GM19023 (cell line): Measurements from ENCODE around the gene TAOK1.

Experiments used
- ATAC-seq: cut with Tn5 transposase; IDR thresholded peaks from one replicate; pipeline ENCODE4 v1.9.1; 2021; ENCODE audit warnings: mild to moderate bottlenecking, moderate library complexity; ENCODE audit not compliant: unreplicated experiment

The TAOK1 gene

DNA sequence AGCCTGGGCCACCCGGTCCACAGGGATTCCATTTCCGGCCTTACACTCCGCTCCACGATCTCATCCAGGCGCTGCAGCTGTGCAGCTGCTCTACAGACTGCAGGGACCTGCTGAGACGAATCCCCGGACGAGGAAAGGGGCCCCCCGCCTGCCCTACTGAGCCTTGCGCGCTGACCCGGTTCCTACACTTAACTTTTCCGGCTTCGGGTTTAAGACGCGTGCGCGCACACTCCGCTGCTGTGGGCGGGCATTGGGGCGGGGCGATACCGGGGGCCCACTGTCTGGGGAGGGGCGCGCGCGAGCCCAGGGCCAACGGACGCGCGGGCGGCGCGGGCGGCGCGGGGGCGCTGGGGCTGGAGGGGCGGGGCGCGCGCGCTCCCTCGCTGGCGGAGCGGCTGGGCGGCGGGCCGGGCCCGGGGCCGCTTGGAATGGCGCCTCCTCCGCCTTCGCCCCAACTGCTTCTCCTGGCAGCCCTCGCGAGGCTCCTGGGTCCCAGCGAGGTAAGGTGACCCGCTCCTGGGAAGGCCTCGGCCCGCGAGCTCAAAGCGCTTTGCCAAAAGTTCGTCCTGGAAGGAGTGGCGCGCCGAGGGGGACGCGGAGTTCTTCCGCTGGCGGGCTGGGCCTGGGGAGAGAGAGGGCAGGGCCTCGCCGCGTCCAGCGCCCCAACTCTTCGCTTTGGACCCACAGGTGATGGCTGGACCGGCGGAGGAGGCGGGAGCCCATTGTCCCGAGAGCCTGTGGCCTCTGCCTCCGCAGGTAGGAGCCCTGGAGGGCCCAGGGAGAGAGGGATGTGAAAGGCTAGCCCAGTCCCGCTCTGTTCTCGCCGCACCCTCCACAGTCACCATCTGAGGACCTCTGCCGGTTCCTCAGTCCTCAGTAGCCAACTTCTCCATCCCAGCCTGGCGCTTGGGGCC, 178.4 kb downstream of the TAOK1 start, which contains the start of gene TP53I13:
TSS of gene TP53I13 (plus strand) at position 371 of the 914 bp plus-strand sequence. CDS start at position 429, 58 bp downstream.
- peak; percentile 45 for ATAC-seq

DNA sequence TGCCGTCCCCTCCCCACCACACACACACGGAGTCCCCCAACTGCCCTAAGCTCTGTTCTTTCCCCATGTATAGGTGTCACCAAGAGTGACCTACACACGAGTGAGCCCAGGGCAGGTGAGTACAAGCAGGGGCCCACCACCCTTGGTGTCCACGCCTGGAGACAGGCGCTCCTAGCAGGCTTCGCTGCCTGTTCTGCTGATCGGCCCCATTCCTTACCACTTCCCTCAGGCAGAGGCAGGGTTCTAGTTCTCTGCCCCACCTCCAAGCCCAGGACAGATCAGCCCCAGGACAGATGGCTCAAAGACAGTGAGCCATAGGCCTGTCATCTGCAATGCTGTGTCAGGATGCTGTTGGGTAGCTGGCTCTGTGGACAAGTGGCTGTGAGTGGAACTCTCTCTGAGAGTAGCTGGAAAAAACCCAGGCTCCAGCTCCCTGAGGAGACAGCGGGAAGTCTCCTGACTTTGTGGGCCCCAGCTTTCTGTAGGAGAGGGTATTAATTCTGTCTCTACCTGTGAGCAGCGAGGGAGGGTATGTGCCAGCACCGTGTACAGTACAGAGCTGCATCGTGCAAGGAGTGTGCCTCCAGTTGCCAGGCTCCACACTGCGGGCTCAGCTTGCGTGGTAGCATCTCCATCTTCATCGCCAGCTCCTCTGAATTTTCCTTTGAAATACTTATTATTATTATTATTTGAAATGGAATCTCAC, 179.2 kb downstream of the TAOK1 start:
- ATAC-seq: no peak

DNA sequence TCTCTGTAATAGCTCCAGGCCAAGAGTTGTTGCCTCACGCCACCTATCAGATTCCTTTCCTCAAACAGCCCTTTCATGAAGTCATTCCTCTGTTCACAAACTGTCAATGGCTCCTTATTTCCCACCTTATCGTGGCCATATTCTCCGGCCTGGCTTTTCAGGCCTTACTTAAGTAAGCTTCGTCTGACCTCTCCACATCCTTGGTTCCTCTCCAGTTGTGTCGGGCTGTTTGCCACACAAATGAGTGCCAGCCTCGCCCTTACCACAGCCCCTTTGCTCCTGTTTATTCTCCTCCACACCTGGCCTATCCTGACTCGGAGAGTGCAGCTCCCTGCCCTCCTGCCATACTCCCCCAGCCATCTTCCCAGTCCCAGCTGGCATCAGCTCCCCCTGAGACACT, 180.4 kb downstream of the TAOK1 start:
- no peak for ATAC-seq

DNA sequence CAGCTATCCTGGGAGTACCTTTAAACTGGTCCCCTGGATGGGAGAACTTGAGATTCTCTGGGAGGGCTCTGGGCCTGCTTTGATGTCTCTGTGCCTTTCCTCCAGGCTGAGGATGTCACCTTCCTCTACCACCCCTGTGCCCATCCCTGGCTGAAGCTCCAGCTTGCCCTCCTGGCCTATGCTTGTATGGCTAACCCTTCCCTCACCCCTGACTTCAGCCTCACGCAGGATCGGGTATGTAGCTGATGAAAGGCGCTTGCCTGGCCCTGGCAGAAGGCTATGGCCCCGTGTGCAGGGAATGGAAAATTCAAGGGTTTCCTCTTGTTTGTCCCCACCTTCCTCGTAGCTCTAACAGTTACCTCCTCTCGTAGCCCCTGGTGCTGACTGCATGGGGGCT, 181.3 kb downstream of the TAOK1 start:
- ATAC-seq: no peak

DNA sequence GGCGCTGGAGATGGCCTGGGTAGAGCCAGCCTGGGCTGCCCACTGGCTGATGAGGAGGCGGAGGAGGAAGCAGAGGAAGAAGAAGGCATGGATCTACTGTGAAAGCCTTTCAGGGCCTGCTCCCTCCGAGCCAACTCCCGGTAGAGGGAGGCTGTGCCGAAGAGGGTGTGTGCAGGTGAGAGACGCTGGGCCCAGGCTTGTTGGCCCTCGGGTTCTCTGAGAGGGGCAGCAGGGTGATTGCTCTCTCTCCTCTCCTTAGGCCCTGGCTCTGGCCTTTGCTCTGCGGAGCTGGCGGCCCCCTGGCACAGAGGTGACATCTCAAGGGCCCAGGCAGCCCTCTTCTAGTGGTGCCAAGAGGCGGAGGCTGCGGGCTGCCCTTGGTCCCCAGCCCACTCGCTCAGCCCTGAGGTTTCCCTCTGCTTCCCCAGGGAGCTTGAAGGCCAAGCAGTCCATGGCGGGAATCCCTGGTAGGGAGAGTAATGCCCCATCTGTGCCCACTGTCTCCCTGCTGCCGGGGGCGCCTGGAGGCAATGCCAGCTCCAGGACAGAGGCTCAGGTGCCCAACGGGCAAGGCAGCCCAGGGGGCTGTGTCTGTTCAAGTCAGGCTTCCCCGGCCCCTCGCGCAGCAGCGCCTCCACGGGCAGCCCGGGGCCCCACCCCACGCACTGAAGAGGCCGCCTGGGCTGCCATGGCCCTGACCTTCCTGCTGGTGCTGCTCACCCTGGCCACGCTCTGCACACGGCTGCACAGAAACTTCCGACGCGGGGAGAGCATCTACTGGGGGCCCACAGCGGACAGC, 181.9 kb downstream of the TAOK1 start:
- no peak for ATAC-seq

DNA sequence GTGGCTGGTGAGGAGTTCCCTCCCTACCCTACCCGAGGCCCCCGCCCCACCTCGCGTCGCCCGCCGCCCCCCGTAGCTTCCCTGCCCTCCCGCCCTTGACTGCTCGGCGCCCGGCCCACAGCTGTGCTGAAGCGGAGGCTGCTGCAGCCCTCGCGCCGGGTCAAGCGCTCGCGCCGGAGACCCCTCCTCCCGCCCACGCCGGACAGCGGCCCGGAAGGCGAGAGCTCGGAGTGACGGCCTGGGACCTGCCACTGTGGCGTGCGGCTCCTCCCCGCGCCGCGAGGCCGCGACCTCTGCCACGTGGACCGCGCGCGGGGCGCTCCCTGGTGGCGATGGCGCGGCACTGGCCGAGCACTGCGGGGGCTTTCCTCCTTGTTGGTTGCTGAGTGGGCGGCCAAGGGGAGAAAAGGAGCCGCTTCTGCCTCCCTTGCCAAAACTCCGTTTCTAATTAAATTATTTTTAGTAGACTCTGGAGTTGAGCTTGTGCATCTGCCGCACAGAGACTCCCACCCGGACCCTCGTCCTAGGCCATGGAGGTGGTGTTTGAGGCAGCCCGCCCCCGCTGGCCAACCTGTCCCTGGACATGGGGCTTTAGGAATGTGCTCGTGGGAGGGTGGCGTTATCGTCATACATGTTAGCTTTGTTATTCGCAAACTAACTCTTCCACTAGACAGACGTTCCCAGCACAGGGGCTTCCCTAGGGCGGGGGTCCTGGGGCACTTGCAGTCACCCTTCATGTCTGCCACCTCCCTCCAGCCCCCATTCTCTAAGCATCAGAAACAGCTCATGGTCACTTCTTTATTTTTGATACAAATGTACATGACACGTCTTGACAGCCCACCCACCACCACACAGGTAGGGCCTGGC, 182.8 kb downstream of the TAOK1 start:
- no peak for ATAC-seq

DNA sequence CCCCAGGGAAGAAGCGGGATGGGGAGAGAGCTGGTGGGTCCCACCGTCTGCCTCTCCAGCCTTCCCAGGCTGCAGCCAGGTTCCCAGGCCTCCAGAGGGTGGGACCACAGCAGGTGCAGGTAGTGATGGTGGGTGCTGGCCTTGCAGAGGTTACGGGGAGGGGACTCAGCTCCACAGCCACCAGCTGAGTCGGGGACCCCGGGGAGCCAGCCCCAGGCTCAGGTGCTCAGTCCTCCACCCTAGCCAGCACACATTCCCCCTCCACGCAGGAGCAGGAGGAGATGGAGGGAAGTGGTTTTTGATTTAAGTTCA, 183.4 kb downstream of the TAOK1 start:
- no peak for ATAC-seq

DNA sequence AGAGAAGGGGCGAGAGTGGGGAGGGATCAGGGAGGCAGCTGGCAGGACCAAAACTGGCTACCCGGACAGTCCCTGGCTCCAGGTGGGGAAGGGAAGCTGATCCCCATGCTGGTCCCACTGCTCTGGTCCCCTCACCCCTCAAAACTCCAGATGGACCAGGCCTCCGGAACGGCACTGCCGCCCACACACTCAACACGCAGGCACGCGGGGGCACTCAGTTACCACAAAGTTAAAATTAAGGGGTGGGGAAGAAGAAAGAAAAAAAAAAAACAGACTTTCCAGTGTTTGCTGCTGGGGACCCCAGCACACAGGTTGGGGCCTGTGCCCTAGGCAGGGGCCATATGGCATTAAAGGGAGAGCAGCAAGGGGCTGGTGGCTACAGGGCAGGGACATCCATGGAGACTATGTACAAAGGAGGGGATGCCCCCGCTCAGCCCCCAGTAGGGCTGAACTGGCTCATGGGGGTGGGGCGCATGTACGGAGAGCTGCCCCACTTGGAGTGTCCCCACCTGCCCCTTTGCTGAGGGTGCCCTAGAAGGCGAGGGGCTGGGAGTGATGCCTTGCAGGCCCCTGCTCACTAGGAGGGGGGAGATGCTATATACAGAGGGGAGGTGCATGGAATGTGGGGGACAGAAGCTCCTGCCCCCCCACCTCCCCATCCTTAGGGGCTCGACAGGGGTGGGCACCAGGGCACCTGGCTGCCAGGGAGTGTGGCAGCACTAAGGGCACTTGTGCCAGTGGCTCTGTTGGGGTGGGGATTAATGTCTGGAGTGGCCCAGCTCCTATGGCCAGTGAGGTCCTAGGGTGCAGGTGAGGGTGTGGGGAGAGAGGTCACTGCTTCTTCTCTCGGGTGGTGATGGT, 183.9 kb downstream of the TAOK1 start:
- no peak for ATAC-seq

DNA sequence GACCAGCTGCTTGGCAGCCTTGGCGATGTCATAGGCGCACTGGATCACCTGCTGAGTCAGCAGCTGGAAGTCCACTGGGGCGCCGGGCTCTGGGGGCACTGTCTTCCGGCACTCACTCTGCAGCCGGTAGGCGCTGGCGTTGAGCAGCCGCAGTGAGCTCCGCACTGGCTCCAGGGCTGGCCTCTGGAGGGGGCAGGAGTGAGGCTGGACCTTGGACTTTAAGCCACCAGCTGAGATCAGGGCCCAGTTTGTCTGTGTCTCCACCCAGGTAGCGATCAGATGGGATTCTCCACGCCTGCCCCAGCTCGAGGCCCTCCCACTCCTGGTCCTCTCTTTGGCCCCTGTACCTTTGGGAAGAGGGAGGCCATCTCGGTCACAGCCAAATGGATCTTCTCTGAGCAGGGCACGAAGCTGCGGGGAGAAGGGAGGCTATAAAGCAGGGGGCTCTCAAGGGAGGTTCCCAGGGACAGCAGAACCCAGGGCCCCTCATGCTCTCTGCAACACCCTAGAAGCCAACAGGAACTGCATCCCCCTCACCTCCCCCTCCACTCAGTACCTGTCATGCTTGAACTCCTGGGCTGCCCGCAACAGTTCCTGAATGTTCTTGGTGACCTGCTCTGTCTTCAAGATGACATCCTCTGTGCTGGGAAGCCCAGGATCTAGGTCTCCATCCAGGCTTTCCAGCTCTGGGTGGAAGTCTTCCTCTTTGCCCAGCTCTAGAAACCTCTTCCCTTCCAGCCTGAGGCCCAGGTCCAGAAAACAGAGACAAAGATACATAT, 184.8 kb downstream of the TAOK1 start:
- no peak for ATAC-seq

DNA sequence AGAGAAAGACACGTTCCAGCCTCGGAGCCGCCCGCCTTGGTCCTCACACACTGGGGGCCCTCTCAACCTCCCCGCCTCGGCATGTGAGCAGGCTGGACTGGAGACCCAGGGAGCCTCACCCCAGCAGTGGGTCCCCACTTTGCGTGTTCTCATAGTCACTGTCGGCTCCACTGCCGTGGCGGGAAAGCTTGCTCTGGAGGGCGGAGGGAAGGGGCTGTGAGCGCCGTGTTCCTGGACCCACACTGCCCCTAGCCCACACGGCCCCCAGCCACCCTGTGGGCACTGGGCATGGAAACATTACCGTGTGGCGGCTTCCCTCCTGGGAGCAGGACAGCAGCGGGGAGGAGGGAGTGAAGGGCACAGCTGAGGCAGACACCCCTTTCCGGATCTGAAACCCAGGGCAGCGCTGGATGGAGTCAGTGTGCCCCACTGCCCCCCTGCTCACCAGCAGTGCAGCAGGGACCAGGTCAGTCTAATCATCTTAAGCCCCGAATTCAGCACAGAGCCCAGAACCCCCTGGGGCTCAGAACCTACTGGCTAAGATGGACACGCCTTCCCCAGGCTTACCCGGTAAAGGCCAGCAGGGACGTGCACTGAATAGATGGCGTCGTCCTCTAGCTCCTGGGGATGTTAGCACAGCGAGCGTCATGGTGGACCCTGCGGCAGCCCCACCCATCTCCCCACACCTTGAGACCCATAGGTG, 185.5 kb downstream of the TAOK1 start:
- no peak for ATAC-seq

DNA sequence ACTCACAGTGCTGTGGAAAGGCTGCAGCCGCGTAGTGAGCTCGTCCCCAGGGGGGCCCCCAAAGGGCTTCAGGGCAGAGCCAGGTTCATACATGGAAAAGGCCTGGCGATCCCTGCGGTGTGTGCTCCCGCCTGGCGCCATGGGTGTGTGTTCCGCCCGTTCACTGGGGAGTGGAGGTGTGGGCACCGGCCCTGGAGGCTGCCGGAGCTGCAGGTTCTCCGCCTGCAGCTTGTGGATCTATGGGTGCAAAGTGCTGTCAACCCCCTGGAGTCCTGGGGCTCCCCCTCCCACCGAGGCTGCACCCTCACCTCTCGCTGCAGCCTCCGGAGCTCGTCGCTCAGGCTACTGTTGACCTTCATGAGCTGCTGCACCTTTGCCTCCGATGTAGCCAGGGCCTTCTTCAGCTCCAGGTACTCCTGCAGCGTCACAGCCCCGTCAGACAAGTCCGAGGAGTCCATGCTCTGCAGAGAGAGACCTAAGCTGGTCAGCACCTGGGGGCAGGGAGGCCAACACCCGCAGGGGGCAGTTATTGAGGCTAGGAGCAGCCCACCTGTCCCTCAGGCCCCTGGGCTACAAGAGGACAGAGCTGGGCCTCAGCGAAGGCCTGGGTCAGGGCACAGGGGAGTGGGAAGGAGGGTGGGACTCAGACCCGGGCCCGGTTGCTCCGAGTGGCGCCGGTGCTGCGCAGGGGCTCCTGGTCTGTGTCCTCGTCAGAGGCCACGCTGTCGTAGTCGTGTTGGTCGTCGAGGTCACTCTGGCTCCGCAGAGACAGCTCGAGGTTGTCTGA, 186.2 kb downstream of the TAOK1 start:
- ATAC-seq: no peak

DNA sequence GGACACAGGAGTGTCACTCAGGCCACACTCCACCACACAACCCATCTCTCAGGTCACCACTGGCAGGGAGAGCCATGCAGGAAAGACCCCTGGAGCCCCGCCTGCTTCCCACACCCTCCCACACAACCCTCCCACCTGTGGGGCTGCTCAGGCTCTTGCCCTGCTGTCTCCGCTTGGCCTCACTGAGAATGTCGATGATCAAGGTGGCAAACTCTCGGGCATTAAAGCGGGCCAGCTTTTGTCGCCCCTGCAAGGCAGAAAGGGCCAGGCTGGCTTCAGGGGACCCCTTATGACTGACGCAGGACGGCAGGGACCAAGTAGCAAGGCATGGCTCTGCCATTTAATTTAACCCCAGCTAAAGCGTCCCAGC, 186.8 kb downstream of the TAOK1 start:
- ATAC-seq: no peak

DNA sequence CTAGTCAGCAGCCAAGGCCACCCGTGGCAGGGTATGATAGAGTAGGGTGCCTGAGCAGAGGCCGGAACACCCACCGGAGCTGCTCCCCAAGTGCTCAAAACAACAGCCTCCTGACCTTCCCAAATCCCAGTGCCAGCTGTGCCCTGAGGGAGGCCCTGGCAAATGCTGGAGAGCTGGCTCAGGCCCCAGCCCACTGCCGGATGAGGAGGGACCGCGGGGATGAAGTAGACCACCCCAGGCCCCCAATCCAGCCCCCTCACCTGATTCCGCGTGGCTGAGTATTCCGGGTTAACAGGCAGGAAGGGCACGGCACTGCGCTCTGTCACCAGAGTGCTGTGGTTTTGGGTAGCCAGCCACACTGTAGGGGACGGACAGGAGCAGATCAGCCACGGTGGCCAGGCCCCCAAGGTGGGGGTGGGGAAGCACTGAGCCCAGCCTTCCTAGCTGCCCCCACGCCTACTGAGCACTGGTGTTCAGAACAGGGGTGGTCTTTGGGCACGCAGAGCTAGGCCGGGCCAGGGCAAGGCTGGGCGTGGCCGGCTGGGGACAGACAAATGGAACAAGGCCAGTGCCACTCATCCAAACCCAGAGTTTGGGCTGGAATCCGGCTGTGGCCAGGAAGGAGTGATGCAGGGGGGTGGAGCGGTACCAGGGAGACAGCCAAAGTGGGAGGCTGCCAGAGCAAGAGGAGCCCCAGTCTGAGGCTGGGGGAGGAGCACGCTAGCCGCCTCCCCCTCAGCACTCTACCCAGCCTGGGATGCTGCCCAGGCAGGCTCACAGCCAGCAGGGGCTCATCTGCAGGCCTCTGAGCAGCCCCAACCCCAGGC, 187.4 kb downstream of the TAOK1 start:
- ATAC-seq: no peak

DNA sequence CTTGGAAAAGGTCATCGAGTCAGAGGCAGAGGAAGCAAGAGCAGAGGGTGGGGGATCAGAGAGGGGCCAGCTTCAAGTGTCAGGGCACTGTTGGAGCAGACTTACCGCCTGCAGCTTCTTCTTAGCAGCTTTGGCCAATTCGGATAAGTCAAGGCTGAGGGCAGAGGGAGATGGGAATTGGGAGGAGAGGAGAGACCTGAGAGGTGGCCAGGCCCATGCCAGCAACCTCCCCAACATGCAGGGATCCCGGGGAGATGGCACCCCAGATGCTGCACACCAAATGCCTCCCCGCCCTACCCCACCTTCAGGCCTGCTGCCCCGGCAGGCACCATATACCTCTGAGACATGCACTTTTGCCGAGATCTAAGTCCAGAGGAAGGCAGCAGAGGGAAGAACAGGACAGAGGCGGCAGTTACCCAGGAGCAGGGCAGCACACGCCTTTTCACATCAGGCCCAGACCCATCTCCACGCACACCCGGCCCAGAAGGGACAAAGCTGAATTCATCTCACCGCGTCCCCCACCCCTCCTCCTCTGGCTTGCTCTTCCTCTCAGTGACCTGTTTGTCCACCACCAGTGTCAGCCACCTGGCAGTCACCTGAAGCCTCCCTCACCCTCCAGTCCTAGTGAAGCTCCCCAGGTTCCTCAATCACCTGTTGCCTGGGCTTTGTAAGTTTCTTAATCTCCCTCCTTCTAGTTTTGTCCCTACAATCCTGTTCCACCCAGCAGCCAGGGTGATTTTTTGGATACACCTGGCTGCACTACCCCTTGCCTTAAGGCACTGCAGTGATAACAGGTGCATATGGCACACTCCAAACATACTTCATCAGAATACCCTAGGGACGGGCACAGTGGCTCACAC, 188.7 kb downstream of the TAOK1 start:
- no peak for ATAC-seq

DNA sequence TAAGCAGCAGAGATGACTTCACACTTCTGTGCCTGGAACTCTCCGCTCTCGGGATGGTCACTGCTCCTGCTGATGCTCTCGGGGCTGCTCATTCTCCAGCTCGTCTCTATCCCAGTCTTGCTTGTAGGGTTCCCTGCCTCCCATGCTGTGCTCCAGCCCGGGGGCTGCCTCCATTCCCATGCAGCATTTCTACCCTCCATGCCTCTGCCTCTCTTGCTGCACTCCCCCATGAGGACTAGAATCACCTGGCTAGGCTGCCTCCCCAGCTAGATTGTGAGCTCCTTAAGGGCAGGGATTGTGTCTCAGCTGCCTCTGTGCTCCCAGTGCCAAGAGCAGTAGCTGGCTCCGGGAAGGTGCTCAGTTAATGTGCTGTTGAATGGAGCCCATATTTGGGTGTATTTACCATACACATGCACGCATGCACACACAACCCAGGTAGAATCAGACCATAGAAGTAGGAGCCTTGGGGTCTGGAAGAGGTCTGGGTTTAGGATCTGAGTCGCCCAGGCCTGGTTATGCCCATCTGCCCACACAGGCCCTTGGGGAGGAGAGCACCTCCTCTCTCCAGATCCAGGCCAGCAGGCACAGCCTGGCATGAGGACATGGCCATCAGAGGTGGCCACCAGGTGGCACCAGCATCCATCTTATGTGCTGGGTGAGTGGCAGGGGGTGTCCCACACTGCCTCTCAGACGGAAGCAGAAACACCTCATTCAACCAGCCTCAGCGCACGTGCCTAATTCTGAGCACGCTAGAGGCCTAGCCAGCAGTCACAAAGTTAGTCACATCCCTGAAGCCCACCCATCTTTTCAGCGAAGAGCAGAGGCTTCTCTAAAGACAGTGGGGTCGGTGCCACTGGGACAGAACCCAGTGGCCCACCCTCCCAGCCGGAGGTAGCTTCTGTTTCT, 190.0 kb downstream of the TAOK1 start:
- ATAC-seq: peak; percentile 75
